ENCODE data around the gene FAAP20.

The FAAP20 gene

GRCh38 chr1:2194319-2194897, at the start of gene FAAP20:
Gene FAAP20 (minus strand): TSS chr1:2194772. CDS start chr1:2194749, 23 bp downstream.
- in situ Hi-C loops (cut with MboI; ENCODE audit: low sequenced_read_pairs), result loop anchor here (25.0 kb wide), 1 partner anchor 343 kb away; the partner anchor contains the start of genes HES5 and PANK4

GRCh38 chr1:2242814-2243725, 48.5 kb upstream of the FAAP20 start:
- in situ Hi-C loops (cut with MboI; ENCODE audit: low sequenced_read_pairs), result no loop called here

- in situ Hi-C loops (cut with MboI; ENCODE audit: low sequenced_read_pairs), result no loop called here
Measured at GRCh38 chr1:2241820-2242219, 47.2 kb upstream of the FAAP20 start.

- in situ Hi-C loops (cut with MboI; ENCODE audit: low sequenced_read_pairs), result no loop called here
Measured at GRCh38 chr1:2240270-2241156, 45.9 kb upstream of the FAAP20 start.

- in situ Hi-C loops (cut with MboI; ENCODE audit: low sequenced_read_pairs), result no loop called here
Measured at GRCh38 chr1:2239384-2239985, 44.9 kb upstream of the FAAP20 start.

GRCh38 chr1:2239013-2239370, 44.4 kb upstream of the FAAP20 start:
- in situ Hi-C loops (cut with MboI; ENCODE audit: low sequenced_read_pairs), result no loop called here

GRCh38 chr1:2238361-2239012, 43.9 kb upstream of the FAAP20 start:
- in situ Hi-C loops (cut with MboI; ENCODE audit: low sequenced_read_pairs), result no loop called here

- in situ Hi-C loops (cut with MboI; ENCODE audit: low sequenced_read_pairs), result no loop called here
Measured at GRCh38 chr1:2237773-2238172, 43.2 kb upstream of the FAAP20 start.

GRCh38 chr1:2236695-2237677, 42.4 kb upstream of the FAAP20 start:
- in situ Hi-C loops (cut with MboI; ENCODE audit: low sequenced_read_pairs), result no loop called here

- in situ Hi-C loops (cut with MboI; ENCODE audit: low sequenced_read_pairs), result no loop called here
Measured at GRCh38 chr1:2235300-2235998, 40.9 kb upstream of the FAAP20 start.

GRCh38 chr1:2234762-2235113, 40.2 kb upstream of the FAAP20 start:
- in situ Hi-C loops (cut with MboI; ENCODE audit: low sequenced_read_pairs), result no loop called here

GRCh38 chr1:2233997-2234761, 39.6 kb upstream of the FAAP20 start:
- in situ Hi-C loops (cut with MboI; ENCODE audit: low sequenced_read_pairs), result no loop called here

- in situ Hi-C loops (cut with MboI; ENCODE audit: low sequenced_read_pairs), result no loop called here
Measured at GRCh38 chr1:2233468-2233867, 38.9 kb upstream of the FAAP20 start.

- in situ Hi-C loops (cut with MboI; ENCODE audit: low sequenced_read_pairs), result no loop called here
Measured at GRCh38 chr1:2232916-2233438, 38.4 kb upstream of the FAAP20 start.

GRCh38 chr1:2232255-2232915, 37.8 kb upstream of the FAAP20 start:
- in situ Hi-C loops (cut with MboI; ENCODE audit: low sequenced_read_pairs), result no loop called here

- in situ Hi-C loops (cut with MboI; ENCODE audit: low sequenced_read_pairs), result no loop called here
Measured at GRCh38 chr1:2231532-2232254, 37.1 kb upstream of the FAAP20 start.

Measured in HL-60/S4 (cell line).